Stimulated activated memory B cell treated with anti-CD40 and anti-IgM and Interleukin-4, amounts not matched to agents 10 μg/mL and 1 μg/mL and 100 μg/mL, for 72 hours (primary cell): ENCODE data around the gene NATD1.
"Not testable (repeated sequence)": the region's sequence is repeated elsewhere in the genome, so short reads cannot be mapped to it uniquely, and the experiment has no call there.

Source experiments
- ATAC-seq: fragments of 150-1000 bp; cut with Tn5 transposase; 2 replicates; pipeline ENCODE4 v1.10.0; 2021
- H3K27ac Mint-ChIP-seq: one replicate; pipeline ENCODE4 v1.8.0; 2022; ENCODE audit warnings: mild to moderate bottlenecking, mixed read lengths
- H3K27me3 Mint-ChIP-seq: one replicate; pipeline ENCODE4 v1.8.0; 2022; ENCODE audit warnings: mixed read lengths
- H3K36me3 Mint-ChIP-seq: one replicate; pipeline ENCODE4 v1.8.0; 2022; ENCODE audit warnings: mixed read lengths
- H3K4me1 Mint-ChIP-seq: one replicate; pipeline ENCODE4 v1.8.0; 2022; ENCODE audit warnings: mixed read lengths
- H3K4me3 Mint-ChIP-seq: one replicate; pipeline ENCODE4 v1.8.0; 2022; ENCODE audit warnings: mild to moderate bottlenecking, moderate library complexity, mixed read lengths
- H3K9me3 Mint-ChIP-seq: one replicate; pipeline ENCODE4 v1.8.0; 2022; ENCODE audit warnings: mixed read lengths

NATD1 gene

GRCh38 chr17:21204935-21205334 lies 48.3 kb downstream of the NATD1 start:
- no peak for ATAC-seq
- no peak overlapping the region for H3K4me3 Mint-ChIP-seq
- peaks cover 40% of the 10 kb centered on the region for H3K4me1 Mint-ChIP-seq
- no peaks in the 10 kb centered on the region for H3K9me3 Mint-ChIP-seq
- H3K27ac Mint-ChIP-seq = no peak overlapping the region
- H3K36me3 Mint-ChIP-seq = peaks cover under 1% of the 10 kb centered on the region
- H3K27me3 Mint-ChIP-seq = no peaks in the 10 kb centered on the region

- H3K27me3 Mint-ChIP-seq = no peaks in the 10 kb centered on the region
- peaks cover 13% of the 10 kb centered on the region for H3K36me3 Mint-ChIP-seq
- H3K4me3 Mint-ChIP-seq = no peak overlapping the region
- peaks cover 50% of the 10 kb centered on the region for H3K4me1 Mint-ChIP-seq
- no peak overlapping the region for H3K27ac Mint-ChIP-seq
- H3K9me3 Mint-ChIP-seq = no peaks in the 10 kb centered on the region
- ATAC-seq = no peak
Observed at GRCh38 chr17:21202512-21202911, 50.7 kb downstream of the NATD1 start.

- Mint-ChIP-seq H3K4me3 (no peak overlapping the region), H3K27me3 (no peaks in the 10 kb centered on the region), H3K4me1 (peaks cover 50% of the 10 kb centered on the region), H3K27ac (no peak overlapping the region), H3K36me3 (peaks cover 19% of the 10 kb centered on the region), H3K9me3 (no peaks in the 10 kb centered on the region)
- no peak for ATAC-seq
Observed at GRCh38 chr17:21201874-21202273, 51.3 kb downstream of the NATD1 start.

- no peak overlapping the region for H3K27ac Mint-ChIP-seq
- H3K9me3 Mint-ChIP-seq = no peaks in the 10 kb centered on the region
- H3K36me3 Mint-ChIP-seq = peaks cover 25% of the 10 kb centered on the region
- ATAC-seq = no peak
- no peaks in the 10 kb centered on the region for H3K27me3 Mint-ChIP-seq
- peaks cover 49% of the 10 kb centered on the region for H3K4me1 Mint-ChIP-seq
- H3K4me3 Mint-ChIP-seq = no peak overlapping the region
Observed at GRCh38 chr17:21201298-21201595, 52.0 kb downstream of the NATD1 start.

GRCh38 chr17:21200590-21201297 lies 52.5 kb downstream of the NATD1 start:
- H3K4me1 Mint-ChIP-seq = peaks cover 44% of the 10 kb centered on the region
- ATAC-seq = no peak

GRCh38 chr17:21199856-21200255 lies 53.4 kb downstream of the NATD1 start:
- no peaks in the 10 kb centered on the region for H3K9me3 Mint-ChIP-seq
- peaks cover 25% of the 10 kb centered on the region for H3K36me3 Mint-ChIP-seq
- peak; percentile 67 for ATAC-seq
- no peaks in the 10 kb centered on the region for H3K27me3 Mint-ChIP-seq
- no peak overlapping the region for H3K4me3 Mint-ChIP-seq
- peak overlapping the region; percentile 65 for H3K27ac Mint-ChIP-seq
- peaks cover 36% of the 10 kb centered on the region for H3K4me1 Mint-ChIP-seq

More at GRCh38 chr17:21200590-21201297, 52.5 kb downstream of the NATD1 start:
- Mint-ChIP-seq H3K9me3 (no peaks in the 10 kb centered on the region), H3K36me3 (peaks cover 25% of the 10 kb centered on the region), H3K27ac (peak overlapping the region; percentile 65), H3K27me3 (no peaks in the 10 kb centered on the region), H3K4me3 (no peak overlapping the region)

- H3K4me3 Mint-ChIP-seq = no peak overlapping the region
- ATAC-seq = no peak
- no peaks in the 10 kb centered on the region for H3K27me3 Mint-ChIP-seq
- H3K27ac Mint-ChIP-seq = no peak overlapping the region
- peaks cover 36% of the 10 kb centered on the region for H3K4me1 Mint-ChIP-seq
- peaks cover 25% of the 10 kb centered on the region for H3K36me3 Mint-ChIP-seq
- no peaks in the 10 kb centered on the region for H3K9me3 Mint-ChIP-seq
Observed at GRCh38 chr17:21199311-21199710, 53.9 kb downstream of the NATD1 start.

GRCh38 chr17:21198411-21198810 lies 54.8 kb downstream of the NATD1 start:
- H3K27me3 Mint-ChIP-seq = no peaks in the 10 kb centered on the region
- ATAC-seq = no peak
- H3K9me3 Mint-ChIP-seq = no peaks in the 10 kb centered on the region
- H3K27ac Mint-ChIP-seq = no peak overlapping the region
- H3K36me3 Mint-ChIP-seq = peaks cover 27% of the 10 kb centered on the region
- peaks cover 36% of the 10 kb centered on the region for H3K4me1 Mint-ChIP-seq
- no peak overlapping the region for H3K4me3 Mint-ChIP-seq

GRCh38 chr17:21196126-21196525 lies 57.1 kb downstream of the NATD1 start:
- no peak for ATAC-seq
- peaks cover 38% of the 10 kb centered on the region for H3K36me3 Mint-ChIP-seq

GRCh38 chr17:21194703-21195102 lies 58.5 kb downstream of the NATD1 start:
- Mint-ChIP-seq H3K36me3 (peaks cover 49% of the 10 kb centered on the region), H3K27me3 (no peaks in the 10 kb centered on the region), H3K4me1 (peaks cover 13% of the 10 kb centered on the region), H3K4me3 (no peak overlapping the region), H3K27ac (peak overlapping the region; percentile 39), H3K9me3 (no peaks in the 10 kb centered on the region)
- no peak for ATAC-seq

More at GRCh38 chr17:21196126-21196525, 57.1 kb downstream of the NATD1 start:
- H3K27me3 Mint-ChIP-seq = no peaks in the 10 kb centered on the region
- no peak overlapping the region for H3K27ac Mint-ChIP-seq
- H3K4me1 Mint-ChIP-seq = peaks cover 28% of the 10 kb centered on the region
- no peaks in the 10 kb centered on the region for H3K9me3 Mint-ChIP-seq
- no peak overlapping the region for H3K4me3 Mint-ChIP-seq

- Mint-ChIP-seq H3K27ac (peak overlapping the region; percentile 39), H3K36me3 (peaks cover 49% of the 10 kb centered on the region), H3K9me3 (no peaks in the 10 kb centered on the region), H3K4me1 (peaks cover 11% of the 10 kb centered on the region), H3K4me3 (no peak overlapping the region), H3K27me3 (no peaks in the 10 kb centered on the region)
- no peak for ATAC-seq
Observed at GRCh38 chr17:21194226-21194625, 59.0 kb downstream of the NATD1 start.

- no peaks in the 10 kb centered on the region for H3K27me3 Mint-ChIP-seq
- H3K36me3 Mint-ChIP-seq = peaks cover 52% of the 10 kb centered on the region
- peaks cover 6% of the 10 kb centered on the region for H3K4me1 Mint-ChIP-seq
- no peaks in the 10 kb centered on the region for H3K9me3 Mint-ChIP-seq
- ATAC-seq = no peak
- H3K4me3 Mint-ChIP-seq = no peak overlapping the region
- H3K27ac Mint-ChIP-seq = no peak overlapping the region
Observed at GRCh38 chr17:21193031-21193430, 60.2 kb downstream of the NATD1 start.

GRCh38 chr17:21192414-21192813 lies 60.8 kb downstream of the NATD1 start:
- not testable (repeated sequence) for H3K27me3 Mint-ChIP-seq, H3K9me3 Mint-ChIP-seq, H3K4me1 Mint-ChIP-seq, H3K4me3 Mint-ChIP-seq, ATAC-seq, H3K27ac Mint-ChIP-seq
- H3K36me3 Mint-ChIP-seq = peaks cover 46% of the 10 kb centered on the region

GRCh38 chr17:21191698-21192097 lies 61.5 kb downstream of the NATD1 start:
- Mint-ChIP-seq H3K4me3 (no peak overlapping the region), H3K9me3 (no peaks in the 10 kb centered on the region), H3K27me3 (no peaks in the 10 kb centered on the region), H3K36me3 (peaks cover 41% of the 10 kb centered on the region), H3K27ac (no peak overlapping the region), H3K4me1 (peaks cover 6% of the 10 kb centered on the region)
- ATAC-seq = no peak

GRCh38 chr17:21190078-21190477 lies 63.1 kb downstream of the NATD1 start:
- Mint-ChIP-seq H3K36me3 (peaks cover 43% of the 10 kb centered on the region), H3K27ac (no peak overlapping the region), H3K4me1 (peaks cover 6% of the 10 kb centered on the region), H3K27me3 (no peaks in the 10 kb centered on the region), H3K4me3 (no peak overlapping the region), H3K9me3 (no peaks in the 10 kb centered on the region)
- ATAC-seq = no peak

GRCh38 chr17:21189361-21189760 lies 63.8 kb downstream of the NATD1 start:
- H3K4me1 Mint-ChIP-seq = no peaks in the 10 kb centered on the region
- peaks cover 48% of the 10 kb centered on the region for H3K36me3 Mint-ChIP-seq
- no peak overlapping the region for H3K27ac Mint-ChIP-seq
- no peaks in the 10 kb centered on the region for H3K27me3 Mint-ChIP-seq
- H3K9me3 Mint-ChIP-seq = no peaks in the 10 kb centered on the region
- no peak for ATAC-seq
- no peak overlapping the region for H3K4me3 Mint-ChIP-seq
